PC-3 (cell line): ENCODE measurements around the gene CLNK.
A peak's percentile ranks its signal among the peaks of the same experiment; 100 is the strongest.

Experiments
- CTCF ChIP-seq: fragments of 300-600 bp; sonication (generic); conservative IDR thresholded peaks from 2 replicates; pipeline ENCODE4 v1.5.1; 2017; ENCODE audit warnings: antibody characterized with exemption, low read depth, mild to moderate bottlenecking, low read length
- EZH2 ChIP-seq: fragments of 300-600 bp; sonication (generic); IDR thresholded peaks from one replicate; pipeline ENCODE4 v1.6.1; 2017; ENCODE audit warnings: antibody characterized with exemption, mild to moderate bottlenecking, low read length; ENCODE audit not compliant: unreplicated experiment

GRCh38 chr4:10461091-10461849 lies 223.3 kb downstream of the CLNK start:
- TF ChIP-seq CTCF (peak; percentile 45), EZH2 (no peak)
